HepG2 (cell line): ENCODE data around the gene ARAP1. TPM values are rescaled to one million over a fixed set of nuclear protein-coding genes. Genes with fewer than 3 reads are reported as not detected.

Experiments used
- ATAC-seq: fragments of 200-7000 bp; cut with Tn5 transposase; 3 replicates; pipeline ENCODE4 v1.9.1; 2020; ENCODE audit warnings: mild to moderate bottlenecking, moderate library complexity
- BruUV-seq: library from RNA; stranded (reverse); fragments of 400-500 nt; replicated peaks from 2 replicates; lab custom pipeline; 2021; lab: Mats Ljungman, UMichigan
- CTCF ChIA-PET: fragments of 300-600 bp; formaldehyde crosslinking; extraction: SDS; loops from one replicate; lab custom pipeline; 2021; ENCODE audit warnings: low total read pairs, inconsistent platforms, low intra/inter-chr PET ratio; lab: Yijun Ruan, JAX
- POLR2A ChIA-PET: fragments of 350-600 bp; sonication (Branson Sonifier 250); formaldehyde crosslinking; loops from one replicate; lab custom pipeline; 2020; ENCODE audit warnings: antibody characterized with exemption, inconsistent platforms; lab: Yijun Ruan, JAX
- DNase-seq: peaks from one replicate; pipeline ENCODE4 v3.0.0-alpha.2; 2015; ENCODE audit warnings: low spot score
- FAIRE-seq: peaks from 3 replicates; lab custom pipeline; 2011; peaks lifted over from hg19 to GRCh38; lab: Jason Lieb, UNC
- H2AFZ ChIP-seq: one replicate; pipeline ENCODE4 v1.6.1; 2011; ENCODE audit warnings: low read length, inconsistent platforms
- H3K27ac ChIP-seq: fragments of 300-600 bp; 3 replicates; pipeline ENCODE4 v1.8.0; 2011; ENCODE audit warnings: mixed run types, mild to moderate bottlenecking, mixed read lengths, low read length, inconsistent platforms; ENCODE audit not compliant: insufficient read depth; ENCODE audit errors: extremely low read length
- H3K27me3 ChIP-seq, 2 experiments: fragments of 200-600 bp in 1 of 2; 2 replicates in 1 of 2; 3 replicates in 1 of 2; pipeline versions ENCODE4 v1.6.0 to v1.8.0; 2011; ENCODE audit warnings: low read length in 2 of 2, mild to moderate bottlenecking in 2 of 2, moderate library complexity in 2 of 2, inconsistent platforms in 1 of 2; ENCODE audit not compliant: insufficient read depth in 2 of 2, control insufficient read depth in 1 of 2
- H3K36me3 ChIP-seq, 2 experiments: fragments of 200-600 bp in 1 of 2; replicated peaks in 1 of 2; 2 replicates in 1 of 2; 3 replicates in 1 of 2; pipeline versions ENCODE4 v1.5.1 to v1.8.0; 2011; ENCODE audit warnings: low read length in 2 of 2, inconsistent platforms in 1 of 2; ENCODE audit not compliant: insufficient read depth in 2 of 2, control insufficient read depth in 1 of 2
- H3K4me1 ChIP-seq: 2 replicates; pipeline ENCODE4 v1.5.1; 2012; ENCODE audit warnings: low read length, inconsistent platforms; ENCODE audit not compliant: insufficient read depth
- H3K4me2 ChIP-seq: 2 replicates; pipeline ENCODE4 v1.6.0; 2011; ENCODE audit warnings: low read depth, low read length, inconsistent platforms
- H3K4me3 ChIP-seq, 3 experiments: fragments of 200-600 bp in 1 of 3; sonication (generic), shearing (Covaris generic) in 1 of 3; replicated peaks in 1 of 3; 2 replicates each; pipeline ENCODE4 v1.5.1; 2011 to 2016; ENCODE audit warnings: low read length in 3 of 3, inconsistent platforms in 2 of 3, low read depth in 2 of 3, mild to moderate bottlenecking in 2 of 3, control low read depth in 1 of 3, mixed read lengths in 1 of 3; ENCODE audit not compliant: insufficient read depth in 1 of 3
- H3K79me2 ChIP-seq: one replicate; pipeline ENCODE4 v1.6.1; 2011; ENCODE audit warnings: low read length, inconsistent platforms; ENCODE audit not compliant: insufficient read depth
- H3K9ac ChIP-seq: 2 replicates; pipeline ENCODE4 v1.6.0; 2011; ENCODE audit warnings: mild to moderate bottlenecking, low read depth, low read length, inconsistent platforms; ENCODE audit not compliant: insufficient read depth
- H3K9me3 ChIP-seq: 2 replicates; pipeline ENCODE4 v1.5.1; 2012; ENCODE audit warnings: mild to moderate bottlenecking, low read length
- H4K20me1 ChIP-seq: 2 replicates; pipeline ENCODE4 v1.6.0; 2011; ENCODE audit warnings: inconsistent platforms, mild to moderate bottlenecking, low read length, moderate library complexity; ENCODE audit not compliant: insufficient read depth
- BCL3 ChIP-seq: sonication (generic); formaldehyde crosslinking; IDR thresholded peaks from 2 replicates; pipeline ENCODE4 v1.5.1; 2020; ENCODE audit warnings: mild to moderate bottlenecking, missing genetic modification reagents, moderate library complexity
- CHD4 ChIP-seq: fragments of 200-600 bp; sonication (generic); IDR thresholded peaks from 2 replicates; pipeline ENCODE4 v1.7.0; 2017; ENCODE audit warnings: mild to moderate bottlenecking, low read length, borderline replicate concordance
- EEA1 ChIP-seq: sonication (generic); formaldehyde crosslinking; IDR thresholded peaks from 2 replicates; pipeline ENCODE4 v1.5.1; 2020; ENCODE audit warnings: mild to moderate bottlenecking, missing genetic modification reagents, borderline replicate concordance
- HMG20A ChIP-seq: IDR thresholded peaks from 2 replicates; pipeline ENCODE4 v1.6.1; 2016; ENCODE audit warnings: borderline replicate concordance
- HNF4G ChIP-seq, 2 experiments: sonication (generic) in 1 of 2; formaldehyde crosslinking in 1 of 2; IDR thresholded peaks; 2 replicates each; pipeline versions ENCODE4 v1.4.0 to v1.6.1; 2011 to 2020; ENCODE audit warnings: borderline replicate concordance in 2 of 2, low read depth in 2 of 2, mild to moderate bottlenecking in 2 of 2, low read length in 1 of 2, missing genetic modification reagents in 1 of 2, moderate library complexity in 1 of 2
- HOXD1 ChIP-seq: sonication (generic); formaldehyde crosslinking; IDR thresholded peaks from 2 replicates; pipeline ENCODE4 v1.5.0; 2020; ENCODE audit warnings: missing genetic modification reagents
- MED1 ChIP-seq: sonication (generic); formaldehyde crosslinking; IDR thresholded peaks from 2 replicates; pipeline ENCODE4 v1.4.0; 2020; ENCODE audit warnings: missing genetic modification reagents
- POLR2A ChIP-seq, 2 experiments: IDR thresholded peaks; 2 replicates each; pipeline ENCODE4 v1.6.1; 2011; ENCODE audit warnings: low read depth in 2 of 2, low read length in 2 of 2, mild to moderate bottlenecking in 1 of 2, moderate library complexity in 1 of 2; ENCODE audit not compliant: insufficient read depth in 1 of 2
- SP2 ChIP-seq: sonication (generic); formaldehyde crosslinking; IDR thresholded peaks from 2 replicates; pipeline ENCODE4 v1.5.1; 2020; ENCODE audit warnings: mild to moderate bottlenecking, missing genetic modification reagents
- ZNF124 ChIP-seq: sonication (generic); formaldehyde crosslinking; IDR thresholded peaks from 2 replicates; pipeline ENCODE4 v1.4.0; 2020; ENCODE audit warnings: missing genetic modification reagents
- ZNF768 ChIP-seq: sonication (generic); formaldehyde crosslinking; IDR thresholded peaks from 2 replicates; pipeline ENCODE4 v1.4.0; 2020; ENCODE audit warnings: missing genetic modification reagents
- WGBS: methylation state at CpG from one replicate; pipeline ENCODE4 v1.1.6; 2017; ENCODE audit warnings: low lambda C conversion rate; 5-methylcytosine and 5-hydroxymethylcytosine counted together
- in situ Hi-C: cut with HindIII; loops from 2 replicates; pipeline ENCODE4 v1.10.0; 2017; ENCODE audit warnings: low pct_unique_long_range_greater_than_20kb; ENCODE audit not compliant: extremely low pct_ligation_motif_present
- intact Hi-C: fragments of 100-400 bp; cut with micrococcal nuclease; formaldehyde crosslinking; loops from one replicate; pipeline ENCODE4 v1.10.0; 2022; ENCODE audit not compliant: unreplicated experiment
- polyA plus RNA-seq, 8 experiments: library from polyadenylated mRNA; depleted of rRNA in 3 of 8; stranded (reverse) in 7 of 8; unstranded in 1 of 8; fragments of >200 nt; fragmentation: Illumina TruSeq in 4 of 8; extraction: Trizol in 4 of 8; gene quantifications; 2 replicates each; pipeline versions ENCODE4 v1.2.1 to v1.2.3, GENCODE V29; 2011 to 2016; ENCODE audit warnings: low read depth in 4 of 8, missing spikeins in 1 of 8, mixed read lengths in 1 of 8; ENCODE audit not compliant: insufficient read depth in 1 of 8
- total RNA-seq, 5 experiments: library from RNA; depleted of rRNA; stranded (reverse); fragments of >200 nt; fragmentation: Illumina TruSeq; extraction: Trizol; gene quantifications; 2 replicates each; pipeline ENCODE4 v1.2.3, GENCODE V29; 2016; ENCODE audit warnings: low read depth in 1 of 5

Gene ARAP1
- total and polyA plus RNA-seq, 2 of the 13 experiments (the other 11 are each of a cell fraction or from before 2014, with no cell fraction given), result 43.2 to 55.5 TPM

GRCh38 chr11:72683782-72684200 lies 68.4 kb downstream of the ARAP1 start (continued):
- TF ChIP-seq BCL3 (no peak), ZNF768 (CRISPR knock-in tag) (no peak), SP2 (CRISPR knock-in tag) (no peak), POLR2A (IDR thresholded peaks at IDR 0.05; ENCODE audit: insufficient read depth in 1 of 2, low read depth in 2 of 2, low read length in 2 of 2) (0 out of 4 replicates have a peak, but pooled peaks of 1 of the 2 experiments have one; percentile 19), ZNF124 (CRISPR knock-in tag) (no peak)

- no peak overlapping the region for H3K4me2 ChIP-seq
- no peak overlapping the region for H3K9ac ChIP-seq
- FAIRE-seq, result no peak
- WGBS, result 94% methylated on average over 4 of the region's 4 CpGs
- TF ChIP-seq EEA1 (CRISPR knock-in tag) (no peak), HMG20A (CRISPR knock-in tag) (no peak), HOXD1 (CRISPR knock-in tag) (no peak), CHD4 (no peak), HNF4G (IDR thresholded peaks at IDR 0.05; ENCODE audit: borderline replicate concordance, low read depth, low read length) (no peak), HNF4G (CRISPR knock-in tag; IDR thresholded peaks at IDR 0.05; ENCODE audit: borderline replicate concordance, low read depth) (no peak), MED1 (CRISPR knock-in tag) (no peak)
- H3K4me1 ChIP-seq, result no peaks in the 10 kb centered on the region
- H4K20me1 ChIP-seq, result peaks cover 28% of the 10 kb centered on the region; the same call in 1 of the 2 replicates
- 0 out of 5 replicates have a peak, but pooled peaks cover 0 to 7% of the 10 kb centered on the region in 2 experiments for H3K27me3 ChIP-seq
- H2AFZ ChIP-seq, result no peak overlapping the region
- H3K79me2 ChIP-seq, result no peaks in the 10 kb centered on the region
- in situ Hi-C loops (no loop called here), intact Hi-C loops (loop anchor here (1.0 kb wide), 1 partner anchor 98 kb away; no protein-coding TSS in a partner anchor)
- CTCF ChIA-PET, result interaction anchor here (1.2 kb wide), 1 partner anchor 93 kb away, joined by 4 read pairs; no protein-coding TSS in a partner anchor
- H3K27ac ChIP-seq, result no peak overlapping the region
- ATAC-seq, result no peak
- no peak for DNase-seq
- BruUV-seq, result no TSS peak
- POLR2A ChIA-PET, result no interaction called here
- H3K36me3 ChIP-seq, result peaks cover 7 to 21% of the 10 kb centered on the region in 2 experiments; a peak in 4 of 5 replicates
- H3K4me3 ChIP-seq, result no peak overlapping the region
- H3K9me3 ChIP-seq, result no peaks in the 10 kb centered on the region
Observed at GRCh38 chr11:72682858-72683243, 69.4 kb downstream of the ARAP1 start.
